Tibial artery (tissue), 4 donors: ENCODE results near the gene OSBPL2.

Experiments
- DNase-seq, 2 donors: peaks; one replicate each; pipeline ENCODE4 v3.0.0-alpha.2; 2019
- H3K27ac ChIP-seq, 2 donors: fragments of 200-600 bp; sonication (generic) in 1 of 2; 1 replicate in 1 of 2; 2 replicates in 1 of 2; pipeline ENCODE4 v1.5.1; 2018 to 2019; ENCODE audit warnings: mild to moderate bottlenecking in 1 of 2
- H3K27me3 ChIP-seq, 2 donors: fragments of 200-600 bp; sonication (generic) in 1 of 2; one replicate each; pipeline versions ENCODE4 v1.5.1 to v1.6.0; 2016 to 2019
- H3K36me3 ChIP-seq, 3 donors: fragments of 200-600 bp; sonication (generic) in 2 of 3; one replicate each; pipeline ENCODE4 v1.5.1; 2016 to 2019; ENCODE audit warnings: mild to moderate bottlenecking in 2 of 3
- H3K4me1 ChIP-seq, 4 donors: fragments of 200-600 bp; sonication (generic) in 2 of 4; 1 replicate in 3 of 4; 2 replicates in 1 of 4; pipeline ENCODE4 v1.5.1; 2016 to 2019
- H3K4me3 ChIP-seq, 2 donors: fragments of 200-600 bp; sonication (generic) in 1 of 2; 1 replicate in 1 of 2; 2 replicates in 1 of 2; pipeline ENCODE4 v1.5.1; 2018 to 2019; ENCODE audit warnings: mild to moderate bottlenecking in 2 of 2
- H3K9me3 ChIP-seq, 3 donors: fragments of 200-600 bp; sonication (generic) in 1 of 3; one replicate each; pipeline ENCODE4 v1.5.1; 2016 to 2019
- intact Hi-C: fragments of 100-400 bp; cut with DNase I; formaldehyde crosslinking; loops from one replicate; pipeline ENCODE4 v1.15.0; 2023; ENCODE audit warnings: low total_unique reads
- TF ChIP-seq, protein P1 (sequence below), 2 experiments: fragments of 200-600 bp in 1 of 2; fragments of 450-650 bp in 1 of 2; IDR thresholded peaks; one replicate each; pipeline ENCODE4 v1.5.1; 2017 to 2019; ENCODE audit warnings: antibody characterized with exemption in 2 of 2, mild to moderate bottlenecking in 1 of 2, moderate library complexity in 1 of 2

OSBPL2 gene

DNA sequence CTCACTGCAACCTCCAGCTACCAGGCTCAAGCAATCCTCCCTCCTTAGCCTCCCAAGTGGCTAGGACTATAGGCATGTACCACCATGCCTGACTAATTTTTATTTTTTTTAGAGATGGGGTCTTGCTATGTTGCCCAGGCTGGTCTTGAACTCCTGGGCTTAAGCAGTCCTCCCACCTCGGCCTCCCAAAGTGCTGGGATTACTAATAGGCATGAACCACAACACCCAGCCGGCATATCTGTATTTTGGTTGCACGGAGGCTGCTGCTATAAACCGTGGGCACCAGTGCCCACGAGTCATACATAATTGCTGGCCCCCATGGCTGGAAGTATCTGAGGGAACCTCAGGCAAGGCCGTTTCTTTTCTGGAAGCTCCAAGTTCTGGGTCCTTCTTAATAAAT lies 46.1 kb downstream of the OSBPL2 start:
- Histone ChIP-seq H3K36me3 (peaks cover 64 to 94% (median 92%) of the 10 kb centered on the region in 3 donors), H3K9me3 (no peaks in the 10 kb centered on the region), H3K27me3 (no peaks in the 10 kb centered on the region), H3K4me1 (no peaks in the 10 kb centered on the region), H3K4me3 (no peak overlapping the region), H3K27ac (no peak overlapping the region)
- DNase-seq: no peak
- TF ChIP-seq, protein P1, sequence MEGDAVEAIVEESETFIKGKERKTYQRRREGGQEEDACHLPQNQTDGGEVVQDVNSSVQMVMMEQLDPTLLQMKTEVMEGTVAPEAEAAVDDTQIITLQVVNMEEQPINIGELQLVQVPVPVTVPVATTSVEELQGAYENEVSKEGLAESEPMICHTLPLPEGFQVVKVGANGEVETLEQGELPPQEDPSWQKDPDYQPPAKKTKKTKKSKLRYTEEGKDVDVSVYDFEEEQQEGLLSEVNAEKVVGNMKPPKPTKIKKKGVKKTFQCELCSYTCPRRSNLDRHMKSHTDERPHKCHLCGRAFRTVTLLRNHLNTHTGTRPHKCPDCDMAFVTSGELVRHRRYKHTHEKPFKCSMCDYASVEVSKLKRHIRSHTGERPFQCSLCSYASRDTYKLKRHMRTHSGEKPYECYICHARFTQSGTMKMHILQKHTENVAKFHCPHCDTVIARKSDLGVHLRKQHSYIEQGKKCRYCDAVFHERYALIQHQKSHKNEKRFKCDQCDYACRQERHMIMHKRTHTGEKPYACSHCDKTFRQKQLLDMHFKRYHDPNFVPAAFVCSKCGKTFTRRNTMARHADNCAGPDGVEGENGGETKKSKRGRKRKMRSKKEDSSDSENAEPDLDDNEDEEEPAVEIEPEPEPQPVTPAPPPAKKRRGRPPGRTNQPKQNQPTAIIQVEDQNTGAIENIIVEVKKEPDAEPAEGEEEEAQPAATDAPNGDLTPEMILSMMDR (IDR thresholded peaks at IDR 0.05): no peak
- intact Hi-C loops: no loop called here

DNA sequence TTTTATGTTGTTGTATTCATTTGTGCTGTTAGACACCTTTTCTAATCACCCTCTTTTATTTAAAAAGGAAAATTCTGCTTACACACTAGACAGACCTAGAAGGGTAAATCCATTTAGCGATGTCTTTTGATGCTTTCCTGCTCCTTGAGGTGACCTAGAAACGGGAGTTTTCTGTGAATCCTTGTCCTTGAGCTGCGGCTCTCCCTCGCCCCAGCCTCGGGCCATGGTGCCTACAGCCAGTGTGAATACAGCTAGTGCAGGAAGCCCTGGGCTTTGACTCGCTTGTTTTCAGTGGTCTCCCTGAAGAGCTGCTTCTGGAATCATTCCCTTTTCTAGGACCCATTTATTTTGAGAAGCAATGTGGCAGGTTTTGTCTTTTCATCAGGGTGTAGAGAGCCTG lies 46.8 kb downstream of the OSBPL2 start:
- intact Hi-C loops: no loop called here
- no peak overlapping the region for H3K27ac ChIP-seq
- no peaks in the 10 kb centered on the region for H3K9me3 ChIP-seq
- no peak overlapping the region for H3K4me3 ChIP-seq
- peaks cover 63 to 89% (median 87%) of the 10 kb centered on the region in 3 donors for H3K36me3 ChIP-seq
- H3K27me3 ChIP-seq: no peaks in the 10 kb centered on the region
- DNase-seq: no peak
- TF ChIP-seq, protein P1 (IDR thresholded peaks at IDR 0.05): no peak
- no peaks in the 10 kb centered on the region for H3K4me1 ChIP-seq

DNA sequence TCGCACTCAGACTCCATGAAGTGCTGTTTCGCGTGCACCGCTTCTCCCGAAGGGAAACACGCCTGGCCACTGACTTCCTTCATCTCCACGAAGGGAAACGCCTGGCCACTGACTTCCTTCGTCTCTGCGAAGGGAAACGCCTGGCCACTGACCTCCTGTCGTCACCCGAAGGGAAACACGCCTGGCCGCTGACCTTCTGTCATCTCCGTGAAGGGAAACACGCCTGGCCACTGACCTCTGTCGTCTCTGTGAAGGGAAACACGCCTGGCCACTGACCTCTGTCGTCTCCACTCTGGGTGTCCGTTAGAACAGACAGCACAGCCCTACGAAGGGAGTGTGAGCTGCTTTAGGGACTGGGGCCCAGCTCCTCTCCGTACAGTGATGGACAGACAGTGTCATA lies 47.4 kb downstream of the OSBPL2 start:
- intact Hi-C loops: no loop called here
- no peaks in the 10 kb centered on the region for H3K27me3 ChIP-seq
- H3K36me3 ChIP-seq: peaks cover 62 to 86% (median 82%) of the 10 kb centered on the region in 3 donors
- no peaks in the 10 kb centered on the region for H3K4me1 ChIP-seq
- DNase-seq: peak in 1 of 2 donors; percentile 65
- no peak overlapping the region for H3K27ac ChIP-seq
- TF ChIP-seq, protein P1 (IDR thresholded peaks at IDR 0.05): no peak
- H3K4me3 ChIP-seq: no peak overlapping the region
- no peaks in the 10 kb centered on the region for H3K9me3 ChIP-seq

DNA sequence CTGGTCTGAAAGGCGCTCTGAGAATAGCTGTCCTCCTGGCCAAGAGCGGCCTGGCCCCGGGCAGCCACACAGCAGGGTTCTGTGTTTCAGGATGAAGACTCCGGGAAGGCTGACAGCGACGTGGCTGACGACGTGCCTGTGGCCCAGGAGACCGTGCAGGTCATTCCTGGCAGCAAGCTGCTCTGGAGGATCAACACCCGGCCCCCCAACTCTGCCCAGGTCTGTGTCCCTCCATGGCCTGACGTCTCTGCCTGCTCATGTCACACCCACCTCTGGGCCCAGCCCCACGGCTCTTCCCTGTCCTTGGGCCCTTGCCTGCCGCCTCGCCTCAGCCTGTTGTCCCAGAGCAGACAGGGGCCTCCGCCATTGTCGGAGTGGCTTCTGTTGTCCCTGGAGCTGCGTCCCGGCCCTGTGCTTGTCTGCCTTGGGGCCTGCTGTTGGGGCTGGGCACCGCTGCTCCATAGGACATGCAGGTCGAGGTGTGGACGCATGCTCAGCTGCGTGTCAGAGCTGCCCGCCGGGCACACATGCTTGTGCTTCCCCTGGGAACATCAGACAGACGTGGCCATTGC lies 48.3 kb downstream of the OSBPL2 start:
- no peaks in the 10 kb centered on the region for H3K27me3 ChIP-seq
- no peaks in the 10 kb centered on the region for H3K4me1 ChIP-seq
- TF ChIP-seq, protein P1 (IDR thresholded peaks at IDR 0.05): no peak
- H3K36me3 ChIP-seq: peaks cover 62 to 86% (median 82%) of the 10 kb centered on the region in 3 donors
- DNase-seq: no peak
- no peak overlapping the region for H3K27ac ChIP-seq
- H3K9me3 ChIP-seq: no peaks in the 10 kb centered on the region
- no peak overlapping the region for H3K4me3 ChIP-seq
- intact Hi-C loops: no loop called here

DNA sequence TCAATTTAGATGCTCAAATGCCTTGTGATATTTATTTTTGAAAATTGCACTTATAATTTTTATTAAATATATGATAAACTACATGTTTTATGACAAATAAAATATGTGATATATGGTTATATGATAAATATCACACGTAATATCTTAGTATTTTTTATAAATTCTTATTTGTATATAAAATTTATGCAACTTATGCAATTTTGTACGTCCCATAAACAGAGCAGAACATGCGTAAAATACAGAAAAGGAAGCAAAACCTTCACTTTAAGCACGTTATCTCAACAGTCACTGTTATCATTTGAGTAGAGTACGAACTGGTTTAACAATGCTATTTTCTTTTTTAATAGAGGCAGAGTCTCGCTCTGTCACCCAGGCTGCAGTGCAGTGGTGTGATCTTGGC lies 48.8 kb downstream of the OSBPL2 start:
- intact Hi-C loops: no loop called here
- TF ChIP-seq, protein P1 (IDR thresholded peaks at IDR 0.05): no peak

More for the DNA sequence above, 48.8 kb downstream of the OSBPL2 start:
- no peak for DNase-seq
- no peaks in the 10 kb centered on the region for H3K4me1 ChIP-seq
- no peaks in the 10 kb centered on the region for H3K27me3 ChIP-seq
- peaks cover 62 to 86% (median 82%) of the 10 kb centered on the region in 3 donors for H3K36me3 ChIP-seq
- H3K27ac ChIP-seq: no peak overlapping the region
- no peaks in the 10 kb centered on the region for H3K9me3 ChIP-seq
- no peak overlapping the region for H3K4me3 ChIP-seq
